ENCODE results near the gene RPRML. TPM values are rescaled to one million over a fixed set of nuclear protein-coding genes. Genes with fewer than 3 reads are reported as not detected.
"Not testable (repeated sequence)": the region's sequence is repeated elsewhere in the genome, so short reads cannot be mapped to it uniquely, and the experiment has no call there.

Gene RPRML
- total RNA-seq = not detected in 2 replicates

- peak in 1 of 2 donors; percentile 42 for DNase-seq (ENCODE audit: low read depth in 2 of 2)
Measured at GRCh38 chr17:46979147-46979863, at the start of gene RPRML. TSS of gene RPRML (minus strand) at chr17:46979253. CDS start at chr17:46979007, 246 bp downstream.

DNA sequence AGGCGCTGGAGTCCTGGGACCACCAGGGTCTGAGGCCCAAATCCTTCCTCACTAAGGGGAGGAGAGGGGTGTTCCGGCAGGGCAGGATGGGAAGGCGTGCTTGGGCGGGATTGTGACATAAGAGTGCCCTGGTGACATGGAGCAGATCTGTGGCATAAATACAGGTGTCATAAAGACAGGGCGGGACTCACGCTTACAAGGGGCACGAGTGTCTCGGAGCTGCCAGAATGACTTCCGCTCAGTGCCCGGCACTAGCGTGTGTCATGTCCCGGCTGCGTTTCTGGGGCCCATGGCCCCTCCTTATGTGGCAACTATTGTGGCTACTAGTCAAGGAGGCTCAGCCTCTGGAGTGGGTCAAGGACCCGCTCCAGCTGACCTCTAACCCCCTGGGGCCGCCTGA lies 37.9 kb upstream of the RPRML start:
- not testable (repeated sequence) for DNase-seq (ENCODE audit: low read depth in 2 of 2)

- DNase-seq (ENCODE audit: low read depth in 2 of 2) = no peak
Measured at GRCh38 chr17:47013341-47013740, 34.3 kb upstream of the RPRML start.

DNA sequence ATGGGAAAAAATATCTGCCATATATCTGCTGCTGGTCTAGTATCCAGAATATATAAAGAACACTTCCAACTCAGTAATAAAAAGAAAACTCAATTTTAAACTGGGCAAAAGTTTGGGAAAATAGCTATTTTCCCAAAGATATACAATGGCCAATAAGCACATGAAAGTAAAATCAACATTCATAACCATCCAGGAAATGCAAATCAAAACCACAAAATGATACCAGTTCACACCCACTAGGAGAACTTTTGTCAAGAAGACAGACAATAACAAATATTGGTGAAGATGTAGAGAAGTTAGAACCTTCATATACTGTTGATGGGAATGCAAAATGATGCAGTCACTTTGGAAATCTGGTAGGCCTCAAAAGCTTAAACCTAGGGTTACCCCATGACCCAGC lies 33.4 kb upstream of the RPRML start:
- DNase-seq (ENCODE audit: low read depth in 2 of 2) = no peak

GRCh38 chr17:47009759-47010594 lies 30.9 kb upstream of the RPRML start:
- no peak for DNase-seq (ENCODE audit: low read depth in 2 of 2)

DNA sequence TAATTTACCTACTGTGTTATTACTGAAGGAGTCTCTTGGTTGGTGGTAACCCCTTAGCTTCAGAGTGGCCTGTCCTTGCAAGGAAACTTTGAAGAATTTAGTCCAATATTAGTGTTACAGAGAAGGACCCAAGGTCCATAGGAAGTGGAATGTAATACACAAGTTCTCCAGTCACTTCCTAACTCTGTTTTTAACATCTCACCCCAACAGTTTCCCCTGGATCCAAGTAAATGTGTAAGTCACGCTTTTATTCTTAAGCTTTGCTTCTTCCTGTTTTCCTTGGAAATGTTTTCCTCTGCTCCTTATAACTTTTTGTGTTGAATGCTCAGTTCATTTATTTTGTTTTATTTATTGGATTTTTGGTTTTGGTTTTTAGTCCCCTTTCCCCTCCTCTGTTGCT lies 25.9 kb upstream of the RPRML start:
- DNase-seq (ENCODE audit: low read depth in 2 of 2) = peak in 1 of 2 donors; percentile 53

DNA sequence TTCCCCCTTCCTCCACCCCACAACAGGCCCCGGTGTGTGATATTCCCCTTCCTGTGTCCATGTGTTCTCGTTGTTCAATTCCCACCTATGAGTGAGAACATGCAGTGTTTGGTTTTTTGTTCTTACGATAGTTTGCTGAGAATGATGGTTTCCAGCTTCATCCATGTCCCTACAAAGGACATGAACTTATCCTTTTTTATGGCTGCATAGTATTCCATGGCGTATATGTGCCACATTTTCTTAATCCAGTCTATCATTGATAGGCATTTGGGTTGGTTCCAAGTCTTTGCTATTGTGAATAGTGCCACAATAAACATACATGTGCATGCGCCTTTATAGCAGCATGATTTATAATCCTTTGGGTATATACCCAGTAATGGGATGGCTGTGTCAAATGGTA lies 24.8 kb upstream of the RPRML start:
- not testable (repeated sequence) for DNase-seq (ENCODE audit: low read depth in 2 of 2)

DNA sequence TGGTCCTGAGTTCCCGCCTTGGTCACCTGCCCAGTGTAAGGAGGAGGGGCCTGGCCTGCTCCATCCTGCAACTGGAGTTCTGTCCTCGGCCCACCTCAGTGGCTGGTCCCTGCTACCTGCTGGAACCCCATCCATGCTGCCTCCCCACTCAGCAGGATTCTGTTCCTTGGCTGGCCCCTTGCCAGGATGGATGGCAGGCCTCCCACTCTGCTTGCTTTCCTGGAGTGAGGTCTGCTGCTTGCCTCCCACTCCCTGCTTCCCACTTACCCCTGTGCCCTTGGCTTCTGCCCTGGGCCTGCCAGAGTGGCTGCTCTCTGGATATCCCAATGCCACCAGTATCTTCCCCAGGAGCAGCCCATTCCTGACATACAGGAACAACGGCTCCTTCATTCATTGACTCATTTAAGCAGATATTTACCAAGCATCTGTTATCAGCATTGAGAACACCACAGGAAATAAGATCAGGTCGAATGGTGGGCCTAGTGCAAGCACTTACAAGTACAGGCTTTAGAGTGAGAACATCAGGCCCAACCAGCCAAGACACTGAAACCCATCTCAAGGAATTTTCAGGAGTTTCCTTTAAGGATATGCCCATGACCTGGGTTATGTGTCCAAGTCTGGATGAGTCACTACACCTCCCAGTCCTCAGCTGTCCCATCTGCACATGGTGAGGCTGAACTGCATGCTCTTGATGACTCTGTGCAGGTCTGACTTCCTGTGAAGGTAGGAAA lies 17.0 kb upstream of the RPRML start:
- peak in 1 of 2 donors; percentile 62 for DNase-seq (ENCODE audit: low read depth in 2 of 2)

- no peak for DNase-seq (ENCODE audit: low read depth in 2 of 2)
Measured at GRCh38 chr17:46994993-46995392, 15.9 kb upstream of the RPRML start.

DNA sequence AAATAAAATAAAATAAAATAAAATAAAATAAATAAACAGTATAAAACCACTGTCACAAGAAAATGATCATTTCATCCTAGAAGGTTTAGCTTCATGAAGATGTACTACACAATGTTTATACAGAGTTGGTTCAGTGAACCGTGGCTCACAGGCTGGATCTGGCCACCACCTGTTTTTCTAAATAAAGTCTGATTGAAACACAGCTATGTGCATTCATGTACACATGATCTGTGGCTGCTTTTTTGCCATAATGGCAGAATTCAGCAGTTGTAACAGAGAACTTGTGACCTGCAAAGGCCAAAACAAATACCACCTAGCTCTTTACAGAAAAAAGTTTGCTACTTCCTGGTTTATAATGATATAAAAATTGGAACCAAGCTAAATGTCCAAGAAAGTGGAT lies 12.6 kb upstream of the RPRML start:
- no peak for DNase-seq (ENCODE audit: low read depth in 2 of 2)

GRCh38 chr17:46989637-46990431 lies 10.8 kb upstream of the RPRML start:
- DNase-seq (ENCODE audit: low read depth in 2 of 2) = no peak

DNA sequence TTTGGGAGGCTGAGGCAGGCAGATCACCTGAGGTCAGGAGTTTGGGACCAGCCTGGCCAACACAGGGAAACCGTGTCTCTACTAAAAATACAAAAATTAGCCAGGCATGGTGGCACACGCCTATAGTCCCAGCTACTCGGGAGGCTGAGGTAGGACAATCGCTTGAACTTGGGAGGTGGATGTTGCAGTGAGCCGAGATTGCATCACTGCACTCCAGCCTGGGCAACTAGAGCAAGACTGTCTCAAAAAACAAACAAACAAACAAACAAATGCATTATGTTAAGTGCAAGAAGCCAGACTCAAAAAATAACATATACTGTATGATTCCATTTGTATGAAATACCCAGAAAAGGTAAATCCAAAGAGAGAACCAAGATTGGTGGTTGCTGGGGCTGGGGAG lies 8.9 kb upstream of the RPRML start:
- not testable (repeated sequence) for DNase-seq (ENCODE audit: low read depth in 2 of 2)

DNA sequence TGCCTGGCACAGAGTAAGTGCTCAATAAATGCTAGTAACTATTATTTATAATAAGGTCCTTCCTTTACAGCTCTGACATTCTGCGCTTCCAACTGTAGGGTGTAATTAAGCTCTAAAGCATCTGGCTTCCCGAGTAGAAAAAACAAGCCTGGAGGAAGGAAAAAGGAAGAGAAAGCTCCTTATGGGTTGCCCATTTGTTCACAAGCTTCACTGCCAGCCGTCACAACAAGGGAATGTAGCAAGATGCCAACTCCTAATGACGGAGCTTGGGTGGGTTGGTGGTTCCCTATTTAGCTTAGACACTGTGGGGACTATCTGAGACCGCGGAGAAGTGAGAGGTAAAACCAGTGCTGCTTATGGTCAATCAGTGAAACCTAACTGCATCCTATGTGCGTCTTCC lies 7.3 kb upstream of the RPRML start:
- no peak for DNase-seq (ENCODE audit: low read depth in 2 of 2)

GRCh38 chr17:46984892-46985291 lies 5.8 kb upstream of the RPRML start:
- peak; percentile 23 to 46 for DNase-seq (ENCODE audit: low read depth in 2 of 2)

DNA sequence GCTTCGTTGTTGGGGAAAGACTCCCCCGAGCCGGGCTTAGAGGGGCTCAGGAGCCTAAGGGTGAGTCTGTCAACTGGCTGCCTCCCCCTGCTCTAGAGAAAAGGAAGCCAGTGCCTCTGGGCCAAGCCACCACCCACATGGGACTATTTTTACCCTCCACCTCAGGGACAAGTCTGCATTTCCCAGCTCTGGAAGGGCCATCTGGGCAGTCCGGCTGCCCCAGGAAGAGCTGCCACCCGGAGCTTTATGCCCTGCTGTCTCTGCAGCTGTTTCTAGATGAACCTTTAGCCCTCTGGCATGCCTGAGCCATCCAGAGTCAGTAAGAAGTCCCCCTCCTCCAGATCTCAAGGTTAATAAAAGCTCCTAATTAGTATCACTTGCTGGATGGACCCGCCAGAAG lies 5.3 kb upstream of the RPRML start:
- no peak for DNase-seq (ENCODE audit: low read depth in 2 of 2)

GRCh38 chr17:46983782-46984181 lies 4.7 kb upstream of the RPRML start:
- DNase-seq (ENCODE audit: low read depth in 2 of 2) = no peak

GRCh38 chr17:46982577-46982976 lies 3.5 kb upstream of the RPRML start:
- no peak for DNase-seq (ENCODE audit: low read depth in 2 of 2)

DNA sequence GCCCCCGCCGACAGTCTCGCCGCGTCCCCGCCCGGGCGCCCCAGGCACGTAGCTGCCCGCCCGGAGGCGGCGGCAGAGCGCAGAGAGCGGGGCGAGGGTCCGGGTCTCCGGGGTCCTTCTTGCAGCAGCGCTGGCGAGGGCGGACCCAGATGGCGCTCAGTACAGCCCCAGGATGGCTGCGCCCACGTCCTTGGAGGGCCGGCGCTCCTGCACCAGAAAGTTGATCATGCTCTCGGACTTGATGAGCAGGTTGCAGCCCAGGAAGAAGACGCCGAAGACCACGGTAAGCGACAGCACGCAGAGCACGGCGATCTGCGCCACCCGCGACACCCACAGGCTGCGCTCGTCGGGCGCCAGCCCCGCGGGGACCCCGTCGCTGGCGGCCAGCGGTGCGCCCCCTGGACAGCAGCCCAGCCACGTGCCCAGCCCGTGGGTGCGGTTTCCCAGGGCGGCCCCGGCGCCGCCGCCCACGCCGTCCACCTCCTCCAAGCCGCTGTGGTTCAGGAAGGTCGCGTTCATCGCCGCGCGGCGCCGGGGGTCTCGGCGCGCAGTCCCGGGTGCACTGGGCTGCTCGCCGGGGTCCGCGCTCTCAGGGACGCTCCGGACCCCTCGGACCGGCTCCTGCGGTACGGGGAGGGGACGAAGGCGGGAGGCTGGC lies 435 bp downstream of the RPRML start:
- DNase-seq (ENCODE audit: low read depth in 2 of 2) = no peak

- no peak for DNase-seq (ENCODE audit: low read depth in 2 of 2)
Measured at GRCh38 chr17:46977750-46978488, 1.1 kb downstream of the RPRML start.

- DNase-seq (ENCODE audit: low read depth in 2 of 2) = peak; percentile 2 to 49
Measured at GRCh38 chr17:46977348-46977747, 1.7 kb downstream of the RPRML start.

Measured in dermis microvascular lymphatic vessel endothelial cell (primary cell).